GM23248 (cell line): ENCODE data around the gene JMJD7.

Experiments used
- EZH2 ChIP-seq: fragments of 200-600 bp; sonication (generic); IDR thresholded peaks from 2 replicates; pipeline ENCODE4 v1.6.1; 2018; ENCODE audit warnings: antibody characterized with exemption, mild to moderate bottlenecking; ENCODE audit not compliant: insufficient read depth, poor library complexity, severe bottlenecking
- EZH2phosphoT487 ChIP-seq: fragments of 200-600 bp; sonication (generic); IDR thresholded peaks from 2 replicates; pipeline ENCODE4 v1.6.1; 2018; ENCODE audit warnings: antibody characterized with exemption, moderate library complexity, mild to moderate bottlenecking, low read depth; ENCODE audit not compliant: insufficient read depth

- TF ChIP-seq EZH2, result no peak
- no peak for TF ChIP-seq EZH2phosphoT487
Measured at GRCh38 chr15:41849204-41849603, 21.3 kb downstream of the JMJD7 start.
